H1 (cell line): ENCODE measurements around the gene CXXC5. TPM values are rescaled to one million over a fixed set of nuclear protein-coding genes. Genes with fewer than 3 reads are reported as not detected.

ENCODE experiments used
- HDAC6 ChIP-seq: IDR thresholded peaks from one replicate; pipeline ENCODE4 v1.7.1; 2012; ENCODE audit warnings: low read depth, mild to moderate bottlenecking, inconsistent platforms, low read length, moderate library complexity
- polyA plus RNA-seq, 7 experiments: library from polyadenylated mRNA; depleted of rRNA in 3 of 7; stranded (reverse) in 5 of 7; unstranded in 2 of 7; fragments of >200 nt in 5 of 7; fragments of 200-250 nt in 2 of 7; gene quantifications; 1 replicate in 5 of 7; 2 replicates in 1 of 7; 4 replicates in 1 of 7; pipeline versions ENCODE4 v1.2.1 to v1.2.3, GENCODE V29; 2011 to 2013; ENCODE audit warnings: missing spikeins in 2 of 7, mixed read lengths in 2 of 7
- total RNA-seq: library from RNA; stranded (reverse); fragmentation: NEBNext Ultra II Directional; extraction: Animal tissue kit (Norgen Biotek cat#: 25700); gene quantifications from 2 replicates; pipeline ENCODE4 v1.2.1, GENCODE V29; 2021

CXXC5 gene
- total and polyA plus RNA-seq, 2 of the 8 experiments (the other 6 are each of a cell fraction or from before 2014, with no cell fraction given), result 61.4 to 74.0 TPM

DNA sequence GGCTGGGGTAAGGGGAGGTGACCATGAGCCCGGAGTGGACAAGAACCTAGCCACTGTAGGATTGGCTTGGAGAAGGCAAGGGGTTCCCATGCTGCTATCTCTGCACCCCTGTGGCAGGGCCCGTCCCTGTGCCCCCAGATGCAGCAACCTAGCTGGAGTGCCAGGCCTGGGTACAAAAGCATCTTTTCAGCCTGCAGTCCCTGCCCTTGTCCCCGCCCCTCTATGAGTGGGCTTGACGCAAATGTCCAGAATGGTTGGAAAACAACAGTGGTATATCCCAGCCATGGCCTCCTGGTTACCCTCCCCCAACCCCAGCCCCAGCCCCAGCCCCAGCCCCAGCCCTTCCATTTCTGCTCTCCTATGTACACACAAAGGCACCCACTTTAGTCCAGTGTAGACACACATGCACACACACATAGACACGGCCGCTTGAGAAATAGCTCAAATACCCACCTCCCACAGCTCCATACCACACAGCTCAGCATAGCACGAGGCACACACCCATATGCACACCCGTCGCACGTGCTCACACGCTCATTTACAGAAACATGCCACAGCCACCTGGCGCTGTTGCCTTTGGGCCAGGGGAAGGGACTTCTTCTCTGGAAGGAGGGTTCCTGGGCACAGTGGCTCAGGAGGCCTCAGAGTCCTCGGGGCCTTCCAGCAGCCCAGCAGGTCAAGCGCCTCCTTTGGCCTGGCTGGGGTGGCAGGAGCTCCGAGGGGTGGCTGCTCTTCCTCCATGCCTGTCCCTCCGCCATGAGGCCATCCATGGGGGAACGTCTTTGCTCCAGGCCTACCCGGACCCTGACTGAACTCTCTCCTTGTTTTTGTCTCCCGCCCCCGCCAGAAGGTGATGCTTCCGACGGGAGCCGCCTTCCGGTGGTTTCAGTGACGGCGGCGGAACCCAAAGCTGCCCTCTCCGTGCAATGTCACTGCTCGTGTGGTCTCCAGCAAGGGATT is 34.1 kb downstream of the CXXC5 start (continued):
- no peak for TF ChIP-seq HDAC6
